NCI-H524 (cell line): ENCODE measurements around the gene IL17B.

Experiments used
- DNase-seq, 2 experiments: peaks; one replicate each; lab custom pipeline; 2025; lab: John Stamatoyannopoulos, UW

Gene IL17B

GRCh38 chr5:149415066-149415967, 36.2 kb upstream of the IL17B start:
- no peak for DNase-seq

- DNase-seq, result no peak
Observed at GRCh38 chr5:149414405-149415065, 35.4 kb upstream of the IL17B start.

DNA sequence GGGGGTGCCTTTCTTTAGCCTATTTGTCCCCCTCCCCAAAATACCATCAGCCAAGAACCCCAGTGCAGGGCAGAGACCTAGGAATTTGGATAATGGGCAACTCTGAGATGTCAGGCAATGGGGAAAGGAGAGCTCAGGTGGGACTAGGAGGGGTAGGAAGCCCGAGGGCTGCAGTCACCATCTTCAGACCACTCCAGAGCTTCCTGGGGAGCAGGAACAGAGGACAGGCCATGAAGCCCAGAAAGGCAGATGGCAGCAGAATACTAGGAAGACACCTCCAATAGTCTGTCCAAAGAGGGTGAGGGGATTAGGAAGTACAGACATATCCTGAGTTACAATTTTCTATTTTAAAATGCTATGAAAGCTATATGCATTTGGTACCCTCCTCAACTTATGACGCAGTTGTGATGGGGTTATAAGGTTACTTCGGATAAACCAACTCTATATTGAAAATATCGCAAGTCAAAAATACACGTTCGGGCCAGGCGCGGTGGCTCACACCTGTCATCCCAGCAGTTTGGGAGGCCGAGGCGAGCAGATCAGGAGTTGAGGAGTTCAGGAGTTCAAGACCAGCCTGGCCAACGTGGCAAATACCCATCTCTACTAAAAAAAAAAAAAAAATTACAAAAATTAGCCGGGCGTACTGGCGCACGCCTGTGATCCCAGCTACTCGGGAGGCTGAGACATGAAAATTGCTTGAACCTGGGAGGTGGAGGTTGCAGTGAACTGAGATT, 34.6 kb upstream of the IL17B start:
- DNase-seq, result no peak

DNA sequence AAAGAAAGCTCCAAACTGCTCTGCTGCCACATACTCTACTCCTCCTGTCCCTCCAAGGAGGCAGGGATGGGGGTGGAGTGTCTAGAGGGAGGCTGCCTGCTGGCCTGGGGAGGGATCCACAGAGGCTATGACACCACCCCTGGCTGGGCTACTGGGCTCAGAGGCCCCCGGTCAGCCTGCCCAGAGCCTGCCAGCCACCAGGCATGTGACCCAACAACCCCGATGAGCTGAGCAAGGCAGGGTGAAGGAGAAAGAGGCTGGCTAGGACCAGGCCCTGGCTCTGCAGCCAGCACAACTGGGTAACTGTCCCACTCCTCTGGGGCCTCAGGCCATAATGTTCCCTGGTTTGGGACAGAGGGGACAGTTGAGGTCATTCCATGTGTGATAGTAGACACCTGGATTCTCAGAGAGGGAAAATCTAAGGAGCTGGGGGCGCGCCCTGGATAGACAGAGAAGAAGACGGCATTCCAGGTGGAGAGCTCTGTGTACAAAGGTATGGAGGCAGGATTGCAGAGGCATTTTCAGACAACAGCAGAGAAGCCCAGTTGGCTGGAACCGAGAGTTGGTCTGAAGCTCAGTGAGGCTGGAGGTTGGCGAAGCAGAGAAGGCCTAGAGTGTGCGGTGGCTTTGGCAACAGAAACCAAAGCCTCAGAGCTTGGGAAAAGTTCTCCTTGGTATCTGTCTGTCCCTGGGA, 33.8 kb upstream of the IL17B start:
- DNase-seq, result no peak

- no peak for DNase-seq
Observed at GRCh38 chr5:149411738-149412519, 32.8 kb upstream of the IL17B start.

- no peak for DNase-seq
Observed at GRCh38 chr5:149410721-149411432, 31.8 kb upstream of the IL17B start.

DNA sequence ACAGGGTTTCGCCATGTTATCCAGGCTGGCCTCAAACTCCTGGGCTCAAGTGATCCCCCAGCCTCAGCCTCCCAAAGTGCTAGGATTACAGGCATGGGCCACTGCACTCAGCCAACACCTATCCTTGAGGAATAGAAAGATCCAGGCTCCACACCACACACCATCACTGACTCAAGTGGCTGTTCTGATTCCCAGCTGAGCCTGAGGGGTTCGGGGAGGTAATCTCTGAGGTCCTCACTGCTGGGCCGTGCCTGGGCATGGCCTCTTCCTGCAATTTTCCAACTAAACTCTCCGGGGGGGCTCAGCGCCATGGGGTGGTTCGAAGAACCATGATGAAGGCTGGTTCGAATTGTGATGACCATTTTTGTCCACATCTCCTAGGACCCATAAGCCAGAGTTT, 31.0 kb upstream of the IL17B start:
- no peak for DNase-seq

GRCh38 chr5:149409268-149409948, 30.3 kb upstream of the IL17B start:
- no peak for DNase-seq

GRCh38 chr5:149408252-149409099, 29.4 kb upstream of the IL17B start:
- no peak for DNase-seq

GRCh38 chr5:149407323-149408251, 28.5 kb upstream of the IL17B start:
- no peak for DNase-seq

- no peak for DNase-seq
Observed at GRCh38 chr5:149406979-149407306, 27.9 kb upstream of the IL17B start.

GRCh38 chr5:149406203-149406978, 27.3 kb upstream of the IL17B start:
- DNase-seq, result no peak

DNA sequence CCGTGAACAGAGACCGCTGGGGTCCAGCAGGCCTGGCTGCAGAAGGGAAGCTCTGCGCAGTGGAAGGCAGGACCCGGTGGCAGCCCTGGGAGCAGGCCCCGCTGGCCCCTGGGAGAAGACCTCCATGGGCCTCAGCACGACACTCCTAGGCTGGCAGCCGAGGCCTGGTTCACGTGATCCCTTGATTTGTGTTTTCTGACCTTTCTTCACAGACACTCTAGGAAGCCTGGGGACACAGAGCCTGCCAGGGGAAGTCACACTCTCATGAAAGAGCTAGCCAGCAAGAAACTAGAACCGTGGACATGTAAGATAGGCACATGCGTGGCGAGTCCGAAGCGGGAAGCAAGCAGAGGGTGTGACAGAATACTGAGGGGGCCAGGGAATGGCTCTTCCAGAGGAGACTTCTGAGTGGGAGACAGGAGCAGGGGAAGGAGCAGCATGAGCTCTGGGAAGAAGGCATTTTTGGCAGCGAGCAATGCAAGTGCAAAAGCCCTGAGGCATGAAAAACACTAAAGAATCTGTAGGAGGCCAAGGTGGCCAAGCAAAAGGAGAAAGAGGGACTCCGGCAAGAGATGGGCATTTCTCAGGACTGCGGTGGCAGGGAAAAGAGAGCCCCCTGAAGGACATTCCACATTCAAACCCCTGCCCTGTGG, 26.6 kb upstream of the IL17B start:
- DNase-seq, result no peak

DNA sequence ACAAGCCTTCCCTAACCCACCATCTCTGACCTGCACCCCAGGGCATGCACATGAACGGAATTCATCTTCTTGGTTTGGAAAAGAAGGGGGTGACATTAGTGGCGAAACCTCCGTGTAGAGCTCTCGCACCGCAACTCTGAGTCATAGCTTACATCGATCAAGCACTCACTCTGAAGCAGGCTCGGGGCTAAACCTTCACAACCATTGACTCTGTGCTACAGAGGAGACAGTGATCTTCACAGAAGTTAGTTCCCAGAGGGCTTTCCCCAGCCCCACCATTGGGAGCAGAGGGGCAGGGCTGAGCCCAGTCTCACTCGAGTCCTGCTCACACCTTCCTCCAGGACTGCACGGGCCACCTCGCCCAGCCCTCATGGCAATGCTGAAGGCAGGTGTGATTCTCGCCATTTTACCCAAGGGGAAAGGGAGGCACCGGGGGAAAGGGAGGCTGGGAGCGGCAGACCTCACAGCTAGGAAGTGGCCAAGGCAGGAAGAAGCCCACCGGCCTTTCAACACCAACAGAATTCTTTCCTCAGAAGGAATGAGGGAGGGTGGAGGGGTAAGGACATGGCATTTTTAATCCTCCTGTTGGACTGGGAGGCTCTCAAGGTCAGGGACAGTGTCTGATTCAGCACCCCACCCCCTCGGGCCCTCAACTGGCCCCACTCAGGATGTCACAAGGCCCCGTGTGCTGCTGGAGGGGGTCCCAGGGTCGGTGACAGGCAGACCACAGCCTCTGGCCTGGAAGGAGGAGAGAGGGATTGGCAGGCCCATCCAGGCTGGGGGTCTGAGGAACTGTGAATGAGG, 25.9 kb upstream of the IL17B start:
- no peak for DNase-seq

DNA sequence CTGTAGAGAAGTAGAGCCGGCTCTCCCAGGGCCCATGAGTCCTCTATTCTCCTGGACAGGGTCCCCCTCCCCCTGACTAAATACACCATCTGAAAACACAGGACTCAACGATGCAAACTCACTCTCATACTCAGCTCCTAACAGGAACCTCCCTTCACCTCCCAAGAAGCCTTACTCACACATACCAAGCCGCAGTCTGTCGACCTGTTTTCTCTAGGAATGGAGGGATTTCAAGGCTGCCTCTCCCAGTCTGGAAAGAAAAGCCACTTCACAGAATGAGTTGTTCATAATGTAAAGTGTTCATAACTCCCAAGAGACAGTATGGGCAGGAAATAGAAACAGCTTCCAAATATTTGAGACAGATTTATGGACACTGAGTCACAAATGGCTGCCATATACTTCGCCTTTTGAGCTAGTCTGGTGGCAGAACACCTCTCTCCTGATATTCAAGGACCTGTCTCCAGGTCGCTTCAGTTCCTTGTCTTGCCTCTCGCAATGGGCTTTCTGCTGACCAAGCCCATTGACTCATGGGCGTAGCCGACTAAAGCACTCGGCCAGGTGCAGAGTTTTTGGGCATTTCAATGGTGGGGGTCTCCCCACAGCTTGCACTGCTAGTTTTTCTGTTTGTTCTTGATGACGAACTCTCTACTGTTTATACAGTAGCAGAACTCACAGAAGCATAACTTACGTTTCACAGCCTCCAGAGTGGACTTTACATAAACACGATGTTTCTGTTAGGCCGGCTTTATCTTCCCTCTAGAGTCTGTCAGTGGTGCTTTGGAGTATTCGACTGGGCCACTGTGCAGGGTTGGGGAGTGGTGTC, 25.0 kb upstream of the IL17B start:
- no peak for DNase-seq
